Fibroblast of villous mesenchyme (primary cell): ENCODE measurements around the gene PTGIR. TPM values are rescaled to one million over a fixed set of nuclear protein-coding genes. Genes with fewer than 3 reads are reported as not detected.
A peak's percentile ranks its signal among the peaks of the same experiment; 100 is the strongest.

Source experiments
- DNase-seq: peaks from one replicate; pipeline ENCODE4 v3.0.0-alpha.2; 2010; ENCODE audit warnings: low read depth
- H3K4me3 ChIP-seq: 2 replicates; pipeline ENCODE4 v1.5.1; 2011; ENCODE audit warnings: low read depth, mild to moderate bottlenecking, low read length
- CTCF ChIP-seq: IDR thresholded peaks from 2 replicates; pipeline ENCODE4 v1.5.1; 2012; ENCODE audit warnings: low read depth, mild to moderate bottlenecking, low read length; ENCODE audit not compliant: insufficient read depth
- total RNA-seq: library from RNA; depleted of rRNA; stranded (reverse); fragments of >200 nt; gene quantifications from 2 replicates; pipeline ENCODE4 v1.2.3, GENCODE V29; 2012

Gene PTGIR
- total RNA-seq, 1 donor, result 3.5 TPM

- no peak overlapping the region for H3K4me3 ChIP-seq
- no peak for DNase-seq
- TF ChIP-seq CTCF, result no peak
These were observed 18.9 kb downstream of the PTGIR start for GRCh38 chr19:46606019-46606418.

- H3K4me3 ChIP-seq, result no peak overlapping the region
- TF ChIP-seq CTCF, result no peak
- no peak for DNase-seq
These were observed 19.5 kb downstream of the PTGIR start for GRCh38 chr19:46605356-46605821.

- no peak for DNase-seq
- H3K4me3 ChIP-seq, result no peak overlapping the region
- TF ChIP-seq CTCF, result no peak
These were observed 20.0 kb downstream of the PTGIR start for GRCh38 chr19:46604781-46605355.

- DNase-seq, result no peak
- peak overlapping the region; percentile 97 for H3K4me3 ChIP-seq
These were observed 21.1 kb downstream of the PTGIR start for GRCh38 chr19:46603752-46604231.

DNA sequence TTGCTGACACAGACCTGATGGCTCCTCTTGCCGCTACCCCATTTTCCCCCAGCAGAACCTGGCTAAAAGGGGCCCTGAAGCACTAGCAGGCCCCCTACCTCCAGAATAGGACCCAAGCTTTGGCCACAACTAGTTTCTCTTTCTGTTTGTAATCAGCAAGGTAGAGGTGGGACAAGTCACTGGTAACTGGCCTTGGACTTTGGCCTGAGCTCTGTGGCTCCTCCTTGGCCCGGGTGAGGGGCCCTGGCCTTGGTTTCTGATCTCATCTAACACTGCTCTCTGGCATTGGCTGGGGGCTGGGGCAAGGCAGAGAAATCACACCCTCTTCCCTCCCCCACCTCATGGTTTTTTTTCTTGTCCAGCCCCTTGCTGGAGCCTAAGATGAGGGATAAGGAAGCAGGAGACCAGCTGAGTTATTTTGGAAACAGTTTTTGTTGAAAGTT, 21.7 kb downstream of the PTGIR start:
- TF ChIP-seq CTCF, result no peak
- H3K4me3 ChIP-seq, result peak overlapping the region; percentile 97
- peak; percentile 22 for DNase-seq

More at GRCh38 chr19:46603752-46604231, 21.1 kb downstream of the PTGIR start:
- TF ChIP-seq CTCF, result no peak

- DNase-seq, result no peak
- no peak for TF ChIP-seq CTCF
- H3K4me3 ChIP-seq, result peak overlapping the region; percentile 97
These were observed 22.3 kb downstream of the PTGIR start for GRCh38 chr19:46602392-46603194.
